HL-60 (cell line): ENCODE data around the gene DROSHA.

ENCODE experiments used
- DNase-seq, 2 experiments: peaks; one replicate each; pipeline ENCODE4 v3.0.0-alpha.2; 2010 to 2020; ENCODE audit warnings: low read depth in 1 of 2, low spot score in 1 of 2
- H3K27ac ChIP-seq: fragments of 250-450 bp; sonication (Bioruptor Pico); replicated peaks from 2 replicates; pipeline ENCODE4 v1.5.1; 2020; ENCODE audit warnings: mild to moderate bottlenecking, moderate library complexity
- H3K27me3 ChIP-seq: fragments of 250-450 bp; sonication (Bioruptor Pico); 2 replicates; pipeline ENCODE4 v1.5.1; 2021; ENCODE audit warnings: mild to moderate bottlenecking, moderate library complexity; ENCODE audit not compliant: insufficient read depth, poor library complexity, severe bottlenecking
- H3K4me3 ChIP-seq: replicated peaks from 2 replicates; pipeline ENCODE4 v1.5.1; 2011; ENCODE audit warnings: mild to moderate bottlenecking, control low read depth, low read length; ENCODE audit not compliant: insufficient read depth
- CTCF ChIP-seq: IDR thresholded peaks from one replicate; pipeline ENCODE4 v1.5.1; 2011; ENCODE audit warnings: low read length, control low read depth, inconsistent platforms; ENCODE audit not compliant: insufficient read depth
- GABPA ChIP-seq: IDR thresholded peaks from 2 replicates; pipeline ENCODE4 v1.6.1; 2012; ENCODE audit warnings: low read depth
- POLR2AphosphoS5 ChIP-seq: IDR thresholded peaks from 2 replicates; pipeline ENCODE4 v1.6.1; 2012; ENCODE audit warnings: low read depth
- REST ChIP-seq: IDR thresholded peaks from 2 replicates; pipeline ENCODE4 v1.6.1; 2012; ENCODE audit warnings: low read depth; ENCODE audit not compliant: insufficient replicate concordance
- SPI1 ChIP-seq: IDR thresholded peaks from 2 replicates; pipeline ENCODE4 v1.6.1; 2012; ENCODE audit warnings: low read depth, mild to moderate bottlenecking, borderline replicate concordance

DROSHA gene

GRCh38 chr5:31502506-31502905 is 29.4 kb downstream of the DROSHA start:
- Histone ChIP-seq H3K27ac (no peak overlapping the region), H3K4me3 (no peak overlapping the region), H3K27me3 (no peaks in the 10 kb centered on the region)
- DNase-seq: no peak
- TF ChIP-seq SPI1 (no peak), POLR2AphosphoS5 (no peak), GABPA (no peak), CTCF (no peak), REST (no peak)

- no peak overlapping the region for H3K27ac ChIP-seq
These were observed 31.6 kb downstream of the DROSHA start for GRCh38 chr5:31500256-31500655.

GRCh38 chr5:31496891-31497290 is 35.0 kb downstream of the DROSHA start:
- DNase-seq: no peak
- no peaks in the 10 kb centered on the region for H3K27me3 ChIP-seq
- no peak for TF ChIP-seq GABPA
- no peak for TF ChIP-seq CTCF
- no peak for TF ChIP-seq SPI1
- no peak for TF ChIP-seq POLR2AphosphoS5
- TF ChIP-seq REST: no peak
- H3K27ac ChIP-seq: no peak overlapping the region
- H3K4me3 ChIP-seq: no peak overlapping the region

More at GRCh38 chr5:31500256-31500655, 31.6 kb downstream of the DROSHA start:
- H3K27me3 ChIP-seq: no peaks in the 10 kb centered on the region
- TF ChIP-seq REST (no peak), SPI1 (no peak), CTCF (no peak), GABPA (no peak), POLR2AphosphoS5 (no peak)
- no peak overlapping the region for H3K4me3 ChIP-seq
- no peak for DNase-seq
